NT2/D1 (cell line): Measurements from ENCODE around the gene SOWAHB.

Source experiments
- YY1 ChIP-seq: IDR thresholded peaks from 2 replicates; pipeline ENCODE4 v1.6.1; 2011; ENCODE audit not compliant: insufficient read length, insufficient read depth
- ZNF274 ChIP-seq: IDR thresholded peaks from 2 replicates; pipeline ENCODE4 v1.6.1; 2011; ENCODE audit warnings: mild to moderate bottlenecking, low read depth, low read length

DNA sequence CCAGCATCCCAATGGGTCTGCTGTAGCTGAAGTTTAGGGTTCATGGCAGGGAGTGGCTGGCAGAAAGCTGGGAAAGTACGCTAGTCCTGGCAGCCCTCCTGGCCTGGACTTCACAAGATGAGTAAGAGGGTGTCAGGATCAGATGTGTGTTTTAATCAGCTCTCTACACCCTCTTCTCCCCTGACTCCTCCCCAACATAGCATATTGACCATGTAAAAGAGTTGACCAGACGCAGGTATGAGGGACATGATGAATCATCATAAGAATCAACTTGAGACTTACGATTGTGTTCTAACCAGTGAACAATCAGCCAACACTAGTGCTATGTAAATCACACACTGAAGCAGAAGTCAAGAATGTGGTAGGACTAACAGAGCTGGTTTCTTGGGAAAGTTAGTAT lies 5.3 kb downstream of the SOWAHB start:
- TF ChIP-seq ZNF274 (no peak), YY1 (no peak)
